Neural cell (in vitro differentiated cells): ENCODE results near the gene CLEC3B.

Source experiments
- EP300 ChIP-seq: fragments of 450-650 bp; conservative IDR thresholded peaks from 2 replicates; pipeline ENCODE4 v1.6.1; 2014; ENCODE audit warnings: antibody characterized with exemption, mild to moderate bottlenecking, moderate library complexity; ENCODE audit not compliant: poor library complexity, severe bottlenecking
- EZH2 ChIP-seq: fragments of 200-600, 300-800 bp; shearing (Covaris generic), sonication (generic); IDR thresholded peaks from 2 replicates; pipeline ENCODE4 v1.6.1; 2014; ENCODE audit warnings: antibody characterized with exemption, low read length, borderline replicate concordance, mild to moderate bottlenecking; ENCODE audit not compliant: insufficient read depth, poor library complexity, severe bottlenecking
- MXI1 ChIP-seq: fragments of 450-650 bp; conservative IDR thresholded peaks from 2 replicates; pipeline ENCODE4 v1.6.1; 2014; ENCODE audit warnings: antibody characterized with exemption, mild to moderate bottlenecking; ENCODE audit not compliant: poor library complexity, severe bottlenecking
- POLR2AphosphoS5 ChIP-seq: IDR thresholded peaks from 2 replicates; pipeline ENCODE4 v1.6.1; 2012
- RAD21 ChIP-seq: fragments of 450-650 bp; conservative IDR thresholded peaks from 2 replicates; pipeline ENCODE4 v1.6.1; 2014; ENCODE audit warnings: antibody characterized with exemption, mild to moderate bottlenecking, moderate library complexity
- SMC3 ChIP-seq: fragments of 450-650 bp; conservative IDR thresholded peaks from 2 replicates; pipeline ENCODE4 v1.6.1; 2014; ENCODE audit warnings: antibody characterized with exemption, mild to moderate bottlenecking, moderate library complexity; ENCODE audit not compliant: poor library complexity
- TAF1 ChIP-seq: IDR thresholded peaks from 2 replicates; pipeline ENCODE4 v1.6.1; 2012; ENCODE audit warnings: low read depth
- TF ChIP-seq, protein P1 (sequence below): IDR thresholded peaks from 2 replicates; pipeline ENCODE4 v1.6.1; 2012; ENCODE audit warnings: borderline replicate concordance
- TF ChIP-seq, protein P2 (sequence below): fragments of 450-650 bp; IDR thresholded peaks from 2 replicates; pipeline ENCODE4 v1.5.1; 2014; ENCODE audit warnings: antibody characterized with exemption, mild to moderate bottlenecking, moderate library complexity; ENCODE audit not compliant: poor library complexity, severe bottlenecking

- TF ChIP-seq, protein P1, sequence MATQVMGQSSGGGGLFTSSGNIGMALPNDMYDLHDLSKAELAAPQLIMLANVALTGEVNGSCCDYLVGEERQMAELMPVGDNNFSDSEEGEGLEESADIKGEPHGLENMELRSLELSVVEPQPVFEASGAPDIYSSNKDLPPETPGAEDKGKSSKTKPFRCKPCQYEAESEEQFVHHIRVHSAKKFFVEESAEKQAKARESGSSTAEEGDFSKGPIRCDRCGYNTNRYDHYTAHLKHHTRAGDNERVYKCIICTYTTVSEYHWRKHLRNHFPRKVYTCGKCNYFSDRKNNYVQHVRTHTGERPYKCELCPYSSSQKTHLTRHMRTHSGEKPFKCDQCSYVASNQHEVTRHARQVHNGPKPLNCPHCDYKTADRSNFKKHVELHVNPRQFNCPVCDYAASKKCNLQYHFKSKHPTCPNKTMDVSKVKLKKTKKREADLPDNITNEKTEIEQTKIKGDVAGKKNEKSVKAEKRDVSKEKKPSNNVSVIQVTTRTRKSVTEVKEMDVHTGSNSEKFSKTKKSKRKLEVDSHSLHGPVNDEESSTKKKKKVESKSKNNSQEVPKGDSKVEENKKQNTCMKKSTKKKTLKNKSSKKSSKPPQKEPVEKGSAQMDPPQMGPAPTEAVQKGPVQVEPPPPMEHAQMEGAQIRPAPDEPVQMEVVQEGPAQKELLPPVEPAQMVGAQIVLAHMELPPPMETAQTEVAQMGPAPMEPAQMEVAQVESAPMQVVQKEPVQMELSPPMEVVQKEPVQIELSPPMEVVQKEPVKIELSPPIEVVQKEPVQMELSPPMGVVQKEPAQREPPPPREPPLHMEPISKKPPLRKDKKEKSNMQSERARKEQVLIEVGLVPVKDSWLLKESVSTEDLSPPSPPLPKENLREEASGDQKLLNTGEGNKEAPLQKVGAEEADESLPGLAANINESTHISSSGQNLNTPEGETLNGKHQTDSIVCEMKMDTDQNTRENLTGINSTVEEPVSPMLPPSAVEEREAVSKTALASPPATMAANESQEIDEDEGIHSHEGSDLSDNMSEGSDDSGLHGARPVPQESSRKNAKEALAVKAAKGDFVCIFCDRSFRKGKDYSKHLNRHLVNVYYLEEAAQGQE: no peak
- TF ChIP-seq, protein P2, sequence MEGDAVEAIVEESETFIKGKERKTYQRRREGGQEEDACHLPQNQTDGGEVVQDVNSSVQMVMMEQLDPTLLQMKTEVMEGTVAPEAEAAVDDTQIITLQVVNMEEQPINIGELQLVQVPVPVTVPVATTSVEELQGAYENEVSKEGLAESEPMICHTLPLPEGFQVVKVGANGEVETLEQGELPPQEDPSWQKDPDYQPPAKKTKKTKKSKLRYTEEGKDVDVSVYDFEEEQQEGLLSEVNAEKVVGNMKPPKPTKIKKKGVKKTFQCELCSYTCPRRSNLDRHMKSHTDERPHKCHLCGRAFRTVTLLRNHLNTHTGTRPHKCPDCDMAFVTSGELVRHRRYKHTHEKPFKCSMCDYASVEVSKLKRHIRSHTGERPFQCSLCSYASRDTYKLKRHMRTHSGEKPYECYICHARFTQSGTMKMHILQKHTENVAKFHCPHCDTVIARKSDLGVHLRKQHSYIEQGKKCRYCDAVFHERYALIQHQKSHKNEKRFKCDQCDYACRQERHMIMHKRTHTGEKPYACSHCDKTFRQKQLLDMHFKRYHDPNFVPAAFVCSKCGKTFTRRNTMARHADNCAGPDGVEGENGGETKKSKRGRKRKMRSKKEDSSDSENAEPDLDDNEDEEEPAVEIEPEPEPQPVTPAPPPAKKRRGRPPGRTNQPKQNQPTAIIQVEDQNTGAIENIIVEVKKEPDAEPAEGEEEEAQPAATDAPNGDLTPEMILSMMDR: no peak
- TF ChIP-seq MXI1 (no peak), POLR2AphosphoS5 (no peak), SMC3 (no peak), EP300 (no peak), EZH2 (no peak), RAD21 (no peak), TAF1 (no peak)
Observed at GRCh38 chr3:45071075-45071474, 45.0 kb downstream of the CLEC3B start.
